MM.1S (cell line): ENCODE results near the gene ZNF331.

ENCODE experiments used
- DNase-seq: peaks from one replicate; pipeline ENCODE4 v3.0.0-alpha.2; 2015
- H2AFZ ChIP-seq: fragments of 300-600 bp; sonication (generic); 2 replicates; pipeline ENCODE4 v1.6.0; 2016; ENCODE audit warnings: antibody characterized with exemption, low read length
- H3F3A ChIP-seq: fragments of 300-600 bp; sonication (generic); 2 replicates; pipeline ENCODE4 v1.6.1; 2016; ENCODE audit warnings: mild to moderate bottlenecking, antibody characterized with exemption, low read length, moderate library complexity, mixed read lengths; ENCODE audit not compliant: insufficient read depth
- H3K27ac ChIP-seq: fragments of 300-600 bp; sonication (generic); 2 replicates; pipeline ENCODE4 v1.5.1; 2016; ENCODE audit warnings: mild to moderate bottlenecking, low read length
- H3K27me3 ChIP-seq: fragments of 300-600 bp; sonication (generic); replicated peaks from 2 replicates; pipeline ENCODE4 v1.6.0; 2016; ENCODE audit warnings: low read length; ENCODE audit not compliant: insufficient read depth
- H3K36me3 ChIP-seq: fragments of 300-600 bp; sonication (generic); replicated peaks from 2 replicates; pipeline ENCODE4 v1.6.1; 2016; ENCODE audit warnings: mild to moderate bottlenecking, low read length, mixed read lengths; ENCODE audit not compliant: insufficient read depth
- H3K4me1 ChIP-seq: fragments of 300-600 bp; sonication (generic); 2 replicates; pipeline ENCODE4 v1.6.1; 2016; ENCODE audit warnings: low read length, mixed read lengths
- H3K4me2 ChIP-seq: fragments of 300-600 bp; sonication (generic); 2 replicates; pipeline ENCODE4 v1.6.0; 2016; ENCODE audit warnings: low read depth, low read length
- H3K4me3 ChIP-seq: fragments of 300-600 bp; sonication (generic); 2 replicates; pipeline ENCODE4 v1.5.1; 2016; ENCODE audit warnings: low read length, mixed read lengths
- H3K79me2 ChIP-seq: fragments of 300-600 bp; sonication (generic); 2 replicates; pipeline ENCODE4 v1.6.1; 2016; ENCODE audit warnings: mixed run types, low read length, mixed read lengths
- H3K9ac ChIP-seq: fragments of 300-600 bp; sonication (generic); 2 replicates; pipeline ENCODE4 v1.6.1; 2016; ENCODE audit warnings: low read length, mixed read lengths
- H3K9me2 ChIP-seq: fragments of 300-600 bp; sonication (generic); replicated peaks from 2 replicates; pipeline ENCODE4 v1.6.1; 2016; ENCODE audit warnings: mild to moderate bottlenecking, low read length, mixed read lengths; ENCODE audit not compliant: insufficient read depth
- H3K9me3 ChIP-seq: fragments of 300-600 bp; sonication (generic); replicated peaks from 2 replicates; pipeline ENCODE4 v1.6.1; 2016; ENCODE audit warnings: mild to moderate bottlenecking, low read length, mixed read lengths; ENCODE audit not compliant: insufficient read depth
- H4K20me1 ChIP-seq: fragments of 300-600 bp; sonication (generic); 2 replicates; pipeline ENCODE4 v1.6.1; 2016; ENCODE audit warnings: mild to moderate bottlenecking, low read length, moderate library complexity, mixed read lengths; ENCODE audit not compliant: insufficient read depth
- CTCF ChIP-seq: fragments of 300-600 bp; sonication (generic); IDR thresholded peaks from 2 replicates; pipeline ENCODE4 v1.5.1; 2016; ENCODE audit warnings: antibody characterized with exemption, low read length, mixed read lengths
- EZH2 ChIP-seq: fragments of 300-600 bp; sonication (generic); optimal IDR thresholded peaks from 2 replicates; pipeline ENCODE3; 2017; ENCODE audit warnings: low read depth, mild to moderate bottlenecking, antibody characterized with exemption, low read length, mixed read lengths
- EZH2phosphoT487 ChIP-seq: fragments of 300-600 bp; sonication (generic); IDR thresholded peaks from 2 replicates; pipeline ENCODE4 v1.6.1; 2018; ENCODE audit warnings: antibody characterized with exemption, low read length

ZNF331 gene

GRCh38 chr19:53537121-53537520 lies 824 bp upstream of the ZNF331 start:
- H3F3A ChIP-seq, result no peaks in the 10 kb centered on the region
- H3K9me3 ChIP-seq, result no peaks in the 10 kb centered on the region
- H3K9ac ChIP-seq, result no peak overlapping the region
- H4K20me1 ChIP-seq, result no peaks in the 10 kb centered on the region
- no peaks in the 10 kb centered on the region for H3K4me1 ChIP-seq
- H3K36me3 ChIP-seq, result no peaks in the 10 kb centered on the region
- no peak overlapping the region for H3K27ac ChIP-seq
- no peak overlapping the region for H3K4me2 ChIP-seq
- no peak for TF ChIP-seq CTCF
- TF ChIP-seq EZH2, result no peak
- no peak for TF ChIP-seq EZH2phosphoT487
- H3K79me2 ChIP-seq, result no peaks in the 10 kb centered on the region
- no peak overlapping the region for H2AFZ ChIP-seq
- H3K9me2 ChIP-seq, result no peaks in the 10 kb centered on the region
- no peaks in the 10 kb centered on the region for H3K27me3 ChIP-seq
- H3K4me3 ChIP-seq, result no peak overlapping the region
- no peak for DNase-seq

GRCh38 chr19:53538378-53539109 lies 599 bp downstream of the ZNF331 start:
- H3K79me2 ChIP-seq, result no peaks in the 10 kb centered on the region
- H3K4me2 ChIP-seq, result no peak overlapping the region
- H3F3A ChIP-seq, result no peaks in the 10 kb centered on the region
- DNase-seq, result no peak
- H2AFZ ChIP-seq, result no peak overlapping the region
- H3K9ac ChIP-seq, result no peak overlapping the region
- no peaks in the 10 kb centered on the region for H4K20me1 ChIP-seq
- H3K27ac ChIP-seq, result no peak overlapping the region
- H3K4me3 ChIP-seq, result no peak overlapping the region
- no peaks in the 10 kb centered on the region for H3K4me1 ChIP-seq
- H3K9me3 ChIP-seq, result no peaks in the 10 kb centered on the region
- H3K27me3 ChIP-seq, result no peaks in the 10 kb centered on the region
- no peaks in the 10 kb centered on the region for H3K36me3 ChIP-seq
- no peak for TF ChIP-seq EZH2
- no peak for TF ChIP-seq CTCF
- no peak for TF ChIP-seq EZH2phosphoT487
- no peaks in the 10 kb centered on the region for H3K9me2 ChIP-seq

DNA sequence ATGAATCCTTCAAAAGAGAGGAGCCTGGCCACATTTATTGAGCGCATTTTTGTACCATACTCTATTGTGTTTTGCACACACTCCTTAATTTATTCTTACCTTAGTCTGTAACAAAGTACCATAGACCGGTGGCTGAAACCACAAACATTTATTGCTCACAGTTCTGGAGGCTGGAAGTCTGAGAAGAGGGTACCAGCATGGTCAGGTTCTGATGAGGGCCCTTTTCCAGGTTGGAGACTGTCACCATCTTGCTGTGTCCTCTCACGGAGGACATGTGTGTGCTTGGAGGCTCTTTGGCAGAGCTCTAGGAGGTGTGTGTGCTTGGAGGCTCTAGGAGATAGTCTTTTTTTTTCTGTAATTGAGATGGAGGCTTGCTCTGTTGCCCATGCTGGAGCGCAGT lies 2.1 kb downstream of the ZNF331 start:
- no peaks in the 10 kb centered on the region for H3K9me3 ChIP-seq
- H3K4me3 ChIP-seq, result no peak overlapping the region
- H3K4me1 ChIP-seq, result no peaks in the 10 kb centered on the region
- H3F3A ChIP-seq, result no peaks in the 10 kb centered on the region
- H3K4me2 ChIP-seq, result no peak overlapping the region
- H3K79me2 ChIP-seq, result no peaks in the 10 kb centered on the region
- no peak overlapping the region for H3K9ac ChIP-seq
- no peaks in the 10 kb centered on the region for H3K9me2 ChIP-seq
- no peaks in the 10 kb centered on the region for H3K27me3 ChIP-seq
- no peak for DNase-seq
- H3K27ac ChIP-seq, result no peak overlapping the region
- no peaks in the 10 kb centered on the region for H4K20me1 ChIP-seq
- no peak for TF ChIP-seq CTCF
- no peak for TF ChIP-seq EZH2phosphoT487
- no peak for TF ChIP-seq EZH2
- no peak overlapping the region for H2AFZ ChIP-seq
- no peaks in the 10 kb centered on the region for H3K36me3 ChIP-seq
